Esophagus squamous epithelium (tissue), 5 donors: ENCODE measurements around the gene FRMD3. TPM values are rescaled to one million over a fixed set of nuclear protein-coding genes. Genes with fewer than 3 reads are reported as not detected.

Experiments
- DNase-seq: peaks from one replicate; lab custom pipeline; 2025; lab: John Stamatoyannopoulos, UW
- H3K27ac ChIP-seq, 4 donors: fragments of 200-600 bp; sonication (generic); one replicate each; pipeline ENCODE4 v1.5.1; 2016 to 2019; ENCODE audit warnings: mild to moderate bottlenecking in 1 of 4
- H3K27me3 ChIP-seq, 4 donors: fragments of 200-600 bp; sonication (generic); 1 replicate in 3 of 4; 2 replicates in 1 of 4; pipeline versions ENCODE4 v1.5.1 to v1.6.0; 2017 to 2021; ENCODE audit warnings: antibody characterized with exemption in 1 of 4
- H3K36me3 ChIP-seq, 3 donors: fragments of 200-600 bp; sonication (generic); one replicate each; pipeline ENCODE4 v1.5.1; 2016 to 2019
- H3K4me1 ChIP-seq, 3 donors: fragments of 200-600 bp; sonication (generic); one replicate each; pipeline ENCODE4 v1.5.1; 2017 to 2019
- H3K4me3 ChIP-seq, 4 donors: fragments of 200-600 bp; sonication (generic); 1 replicate in 3 of 4; 2 replicates in 1 of 4; pipeline ENCODE4 v1.5.1; 2016 to 2019; ENCODE audit warnings: mild to moderate bottlenecking in 2 of 4, moderate library complexity in 1 of 4
- H3K9me3 ChIP-seq, 3 donors: fragments of 200-600 bp; sonication (generic); one replicate each; pipeline ENCODE4 v1.5.1; 2016 to 2019
- CTCF ChIP-seq, 6 experiments: fragments of 450-650 bp in 4 of 6; fragments of 200-600 bp in 2 of 6; sonication (generic) in 2 of 6; IDR thresholded peaks; one replicate each; pipeline ENCODE4 v1.5.1; 2016 to 2019; ENCODE audit warnings: antibody characterized with exemption in 6 of 6, mild to moderate bottlenecking in 4 of 6, moderate library complexity in 4 of 6
- POLR2A ChIP-seq, 4 donors: fragments of 450-650 bp; IDR thresholded peaks; one replicate each; pipeline ENCODE4 v1.6.1; 2017; ENCODE audit warnings: antibody characterized with exemption in 4 of 4, mild to moderate bottlenecking in 4 of 4, moderate library complexity in 3 of 4
- WGBS, 2 donors: methylation state at CpG; one replicate each; pipeline ENCODE4 v1.1.5; 2018; 5-methylcytosine and 5-hydroxymethylcytosine counted together
- intact Hi-C: fragments of 100-400 bp; cut with DNase I; formaldehyde crosslinking; loops from one replicate; pipeline ENCODE4 v1.15.0; 2022
- total RNA-seq, 4 donors: library from RNA; depleted of rRNA; stranded (reverse); fragments of >200 nt; gene quantifications; one replicate each; pipeline ENCODE4 v1.1.0, GENCODE V29; 2016
- donor health status: DM: yes; HTN: yes; CAD: no.

FRMD3 gene
- total RNA-seq, 4 donors from 2014 or later = 0.27 to 6.9 (median 2.1) TPM

GRCh38 chr9:83484990-83485389 lies 53.2 kb downstream of the FRMD3 start:
- Histone ChIP-seq H3K27ac (no peak overlapping the region), H3K27me3 (no peaks in the 10 kb centered on the region), H3K4me3 (no peak overlapping the region), H3K36me3 (no peaks in the 10 kb centered on the region), H3K9me3 (peaks cover 0 to 2% (median 0%) of the 10 kb centered on the region in 3 donors), H3K4me1 (no peaks in the 10 kb centered on the region)
- no peak for DNase-seq
- 60 to 79% methylated on average over 6 of the region's 6 CpGs for WGBS, 2 donors
- TF ChIP-seq POLR2A (IDR thresholded peaks at IDR 0.05) (no peak), CTCF (IDR thresholded peaks at IDR 0.05) (no peak)
- intact Hi-C loops = no loop called here

GRCh38 chr9:83483223-83483622 lies 55.0 kb downstream of the FRMD3 start:
- no peak overlapping the region for H3K27ac ChIP-seq
- peaks cover 0 to 5% (median 0%) of the 10 kb centered on the region in 3 donors for H3K9me3 ChIP-seq
- 59 to 66% methylated on average over 2 of the region's 2 CpGs for WGBS, 2 donors
- no peak for DNase-seq
- H3K27me3 ChIP-seq = no peaks in the 10 kb centered on the region
- H3K4me3 ChIP-seq = no peak overlapping the region
- H3K4me1 ChIP-seq = no peaks in the 10 kb centered on the region
- no peak for TF ChIP-seq CTCF (IDR thresholded peaks at IDR 0.05)
- no peak for TF ChIP-seq POLR2A (IDR thresholded peaks at IDR 0.05)
- H3K36me3 ChIP-seq = no peaks in the 10 kb centered on the region
- intact Hi-C loops = no loop called here

GRCh38 chr9:83479765-83480164 lies 58.4 kb downstream of the FRMD3 start:
- 82 to 83% methylated on average over 2 of the region's 2 CpGs for WGBS, 2 donors
- Histone ChIP-seq H3K27me3 (no peaks in the 10 kb centered on the region), H3K36me3 (no peaks in the 10 kb centered on the region), H3K9me3 (peaks cover 0 to 5% (median 0%) of the 10 kb centered on the region in 3 donors), H3K27ac (no peak overlapping the region), H3K4me1 (no peaks in the 10 kb centered on the region), H3K4me3 (no peak overlapping the region)
- TF ChIP-seq POLR2A (IDR thresholded peaks at IDR 0.05) (no peak), CTCF (IDR thresholded peaks at IDR 0.05) (no peak)
- no peak for DNase-seq
- intact Hi-C loops = no loop called here

- H3K27me3 ChIP-seq = no peaks in the 10 kb centered on the region
- intact Hi-C loops = no loop called here
- H3K36me3 ChIP-seq = no peaks in the 10 kb centered on the region
- H3K9me3 ChIP-seq = peaks cover 0 to 5% (median 0%) of the 10 kb centered on the region in 3 donors
- TF ChIP-seq CTCF (IDR thresholded peaks at IDR 0.05) (no peak), POLR2A (IDR thresholded peaks at IDR 0.05) (no peak)
- DNase-seq = no peak
- no peaks in the 10 kb centered on the region for H3K4me1 ChIP-seq
- no peak overlapping the region for H3K27ac ChIP-seq
- H3K4me3 ChIP-seq = no peak overlapping the region
- 69 to 79% methylated on average over 3 of the region's 3 CpGs for WGBS, 2 donors
Observed at GRCh38 chr9:83477571-83477970, 60.6 kb downstream of the FRMD3 start.

GRCh38 chr9:83477120-83477519 lies 61.1 kb downstream of the FRMD3 start:
- TF ChIP-seq POLR2A (IDR thresholded peaks at IDR 0.05) (no peak), CTCF (IDR thresholded peaks at IDR 0.05) (no peak)
- Histone ChIP-seq H3K4me3 (no peak overlapping the region), H3K27ac (no peak overlapping the region), H3K36me3 (no peaks in the 10 kb centered on the region), H3K9me3 (peaks cover 0 to 5% (median 0%) of the 10 kb centered on the region in 3 donors), H3K4me1 (no peaks in the 10 kb centered on the region), H3K27me3 (no peaks in the 10 kb centered on the region)
- 78 to 88% methylated on average over 3 of the region's 3 CpGs for WGBS, 2 donors
- no peak for DNase-seq
- intact Hi-C loops = no loop called here
